GM18907 (cell line): ENCODE data around the gene STIM1.
"Not testable (repeated sequence)": the region's sequence is repeated elsewhere in the genome, so short reads cannot be mapped to it uniquely, and the experiment has no call there.

Source experiments
- ATAC-seq: cut with Tn5 transposase; IDR thresholded peaks from one replicate; pipeline ENCODE4 v1.9.1; 2021; ENCODE audit warnings: mild to moderate bottlenecking, moderate library complexity; ENCODE audit not compliant: unreplicated experiment

Gene STIM1

DNA sequence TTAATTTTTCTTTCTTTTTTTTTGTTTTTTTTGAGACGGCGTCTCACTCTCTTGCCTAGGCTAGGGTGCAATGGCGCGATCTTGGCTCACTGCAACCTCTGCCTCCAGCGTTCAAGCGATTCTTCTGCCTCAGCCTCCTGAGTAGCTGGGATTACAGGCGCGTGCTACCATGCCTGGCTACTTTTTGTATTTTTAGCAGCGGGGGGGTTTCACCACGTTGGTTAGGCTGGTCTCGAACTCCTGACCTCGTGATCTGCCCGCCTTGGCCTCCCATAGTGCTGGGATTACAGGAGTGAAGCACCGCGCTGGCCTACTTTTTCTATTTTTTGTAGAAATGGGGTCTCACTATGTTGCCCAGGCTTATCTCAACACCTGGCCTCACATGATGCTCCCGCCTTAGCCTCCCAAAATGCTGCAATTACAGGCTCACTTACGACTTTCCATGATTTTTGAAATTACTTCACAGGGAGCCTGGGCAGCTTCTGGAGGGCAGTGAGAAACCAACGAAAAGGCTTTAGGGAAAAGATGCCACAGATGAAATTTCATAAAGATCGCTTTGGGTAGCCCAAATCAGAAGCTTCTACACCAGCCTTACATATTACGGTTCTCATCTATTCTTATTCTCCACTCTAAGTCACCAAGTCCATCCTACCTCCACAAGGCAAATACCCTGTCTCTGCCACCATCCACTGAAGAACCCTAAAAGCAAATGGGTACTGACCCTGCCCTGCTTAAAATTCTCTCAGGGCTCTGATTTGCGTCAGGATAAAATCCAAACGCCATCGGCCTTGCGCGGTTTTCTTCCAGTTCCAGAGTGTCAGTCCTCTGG, 238.3 kb downstream of the STIM1 start:
- no peak for ATAC-seq

DNA sequence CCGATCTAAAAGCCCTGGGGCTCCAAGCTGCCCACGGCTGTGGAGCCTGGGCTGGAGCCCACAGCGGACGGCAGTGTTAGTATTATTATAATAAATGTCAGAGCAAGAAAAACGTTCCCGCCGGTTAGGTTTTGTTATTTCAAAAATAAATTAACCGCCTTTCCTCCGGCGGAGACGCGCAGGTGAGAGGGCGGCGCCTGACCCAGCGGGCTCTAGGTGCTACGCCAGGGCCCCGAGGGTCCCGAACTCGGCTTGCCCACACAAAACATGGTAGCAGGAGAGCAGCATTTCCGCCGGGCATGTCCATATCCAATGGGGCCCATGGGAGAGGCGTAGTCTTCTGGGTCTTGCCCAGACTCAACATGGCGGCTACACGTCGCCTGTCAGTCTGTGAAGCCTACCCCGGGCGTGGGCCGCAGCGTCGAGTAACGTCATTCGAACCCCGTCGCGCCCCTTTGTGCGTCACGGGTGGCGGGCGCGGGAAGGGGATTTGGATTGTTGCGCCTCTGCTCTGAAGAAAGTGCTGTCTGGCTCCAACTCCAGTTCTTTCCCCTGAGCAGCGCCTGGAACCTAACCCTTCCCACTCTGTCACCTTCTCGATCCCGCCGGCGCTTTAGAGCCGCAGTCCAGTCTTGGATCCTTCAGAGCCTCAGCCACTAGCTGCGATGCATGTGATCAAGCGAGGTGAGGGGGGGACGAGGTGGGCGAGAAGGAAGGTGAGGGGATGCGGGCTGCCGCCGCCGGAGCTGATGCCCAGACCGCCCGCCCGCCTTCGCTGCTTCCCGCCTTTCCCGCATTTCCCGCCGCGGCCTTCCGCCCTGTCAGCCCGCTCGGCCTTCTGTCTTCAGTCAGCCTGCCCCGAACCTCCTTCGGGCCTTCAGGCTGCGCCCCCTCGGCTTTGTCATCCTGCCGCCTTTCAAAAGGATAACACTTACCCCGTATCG, 239.2 kb downstream of the STIM1 start, which contains the start of gene RRM1:
Gene RRM1 (plus strand): TSS at position 452 of the 944 bp plus-strand sequence. CDS start 214 bp downstream, at position 666.
- ATAC-seq = peak; percentile 94

DNA sequence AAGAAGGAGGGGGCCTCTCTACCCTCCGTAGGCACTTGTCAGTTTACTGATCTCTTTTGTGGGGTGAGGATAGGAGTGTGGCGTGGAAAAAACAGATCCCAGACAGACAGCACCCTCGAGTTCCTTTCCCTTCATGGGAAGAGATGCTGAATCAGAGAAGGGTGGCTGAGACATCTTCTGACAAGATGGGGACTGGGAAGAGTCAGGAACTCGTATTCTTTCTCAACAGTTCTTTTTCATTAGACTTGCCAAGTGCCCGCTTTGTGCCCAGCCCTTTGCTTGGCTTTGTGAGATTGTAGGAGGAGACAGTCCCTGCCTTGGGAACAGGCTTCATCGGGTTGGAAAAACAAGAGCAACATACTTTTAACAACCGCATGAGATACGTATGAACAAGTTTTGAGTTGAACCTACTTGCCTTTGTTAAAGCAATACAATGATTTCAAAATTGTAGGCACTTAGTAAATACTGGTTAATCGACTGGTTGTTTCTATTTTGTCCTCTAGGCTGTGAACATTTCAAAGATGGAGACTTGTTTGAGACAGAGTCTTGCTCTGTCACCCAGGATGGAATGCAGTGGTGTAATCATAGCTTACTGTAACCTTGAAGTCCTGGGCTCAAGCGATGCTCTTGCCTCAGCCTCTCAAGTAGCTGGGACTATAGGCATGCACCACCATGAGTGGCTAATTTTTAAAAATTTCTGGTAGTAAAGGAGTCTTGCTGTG, 240.2 kb downstream of the STIM1 start:
- no peak for ATAC-seq

DNA sequence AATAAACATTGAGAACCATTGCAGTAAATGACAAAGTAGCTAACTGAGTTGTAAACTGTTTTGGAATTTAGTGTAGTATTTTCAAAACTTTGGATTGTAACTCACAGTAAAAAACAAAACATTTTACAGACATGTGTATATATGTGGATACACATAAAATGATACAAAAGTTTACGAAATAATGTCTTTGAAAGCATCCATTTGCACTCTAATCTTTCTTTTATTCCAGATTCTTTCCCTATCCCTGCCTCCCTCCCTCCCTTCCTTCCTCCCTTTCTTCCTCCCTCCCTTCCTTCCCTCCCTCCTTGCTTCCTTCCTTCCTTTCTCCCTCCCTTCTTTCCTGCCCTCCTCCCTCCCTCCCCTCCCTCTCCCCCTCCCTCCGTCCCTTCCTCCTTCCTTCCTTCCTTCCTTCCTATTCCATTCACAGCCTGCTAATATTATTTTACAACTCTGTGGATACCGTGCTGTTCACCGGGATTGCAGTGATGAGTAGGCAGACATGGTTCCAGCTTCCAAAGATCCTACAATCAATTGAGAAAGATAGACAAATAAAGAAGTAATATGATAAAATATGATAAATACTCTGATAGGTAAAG, 242.7 kb downstream of the STIM1 start:
- no peak for ATAC-seq

DNA sequence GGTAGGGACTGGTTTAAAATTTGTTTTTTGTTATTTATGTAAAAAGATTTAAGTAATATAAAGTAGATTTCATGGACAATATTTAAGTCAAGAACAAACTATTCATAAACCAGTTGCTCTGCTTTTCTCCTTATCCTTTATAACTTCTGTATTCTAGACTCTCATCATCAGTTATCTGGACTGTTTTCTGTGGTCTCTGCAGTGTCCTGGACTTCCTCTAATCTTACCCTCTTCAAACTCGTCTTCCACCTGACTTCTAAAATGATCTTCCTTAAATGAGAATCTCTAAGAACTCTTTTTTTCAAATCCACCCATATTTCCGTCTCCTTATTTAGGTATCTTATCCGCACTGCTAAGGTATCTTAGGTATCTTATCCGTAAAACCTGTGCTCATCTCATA, 247.2 kb downstream of the STIM1 start:
- no peak for ATAC-seq

DNA sequence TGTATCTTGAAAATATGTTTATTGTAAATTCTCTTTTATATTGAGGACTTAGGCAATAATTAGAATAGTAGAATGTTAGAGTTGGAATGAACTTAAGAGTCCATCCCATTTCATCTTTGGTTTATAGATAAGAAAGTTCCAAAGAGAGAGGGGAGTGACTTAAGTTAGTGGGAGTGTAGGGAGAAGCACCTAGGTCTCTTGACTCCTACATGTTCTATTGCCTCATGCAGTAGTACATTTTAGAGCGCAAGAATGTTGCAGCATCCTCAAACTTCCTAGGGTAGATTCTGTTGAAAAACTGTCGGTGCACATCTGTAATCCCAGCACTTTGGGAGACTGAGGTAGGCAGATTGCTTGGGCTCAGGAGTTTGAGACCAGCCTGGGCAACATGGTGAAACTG, 247.8 kb downstream of the STIM1 start:
- no peak for ATAC-seq

DNA sequence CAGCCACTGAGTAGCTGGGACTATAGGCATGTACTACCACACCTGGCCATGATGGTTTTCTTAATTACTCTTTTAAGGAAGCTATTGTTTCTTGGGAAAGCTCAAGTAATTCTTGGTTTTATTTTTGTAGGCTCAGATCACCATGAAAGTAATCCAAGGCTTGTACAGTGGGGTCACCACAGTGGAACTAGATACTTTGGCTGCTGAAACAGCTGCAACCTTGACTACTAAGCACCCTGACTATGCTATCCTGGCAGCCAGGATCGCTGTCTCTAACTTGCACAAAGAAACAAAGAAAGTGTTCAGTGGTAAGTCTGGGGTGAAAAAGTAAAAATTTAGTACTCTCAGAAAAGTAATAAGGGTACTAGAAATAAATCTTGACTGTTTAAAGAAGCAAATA, 250.5 kb downstream of the STIM1 start:
- no peak for ATAC-seq

DNA sequence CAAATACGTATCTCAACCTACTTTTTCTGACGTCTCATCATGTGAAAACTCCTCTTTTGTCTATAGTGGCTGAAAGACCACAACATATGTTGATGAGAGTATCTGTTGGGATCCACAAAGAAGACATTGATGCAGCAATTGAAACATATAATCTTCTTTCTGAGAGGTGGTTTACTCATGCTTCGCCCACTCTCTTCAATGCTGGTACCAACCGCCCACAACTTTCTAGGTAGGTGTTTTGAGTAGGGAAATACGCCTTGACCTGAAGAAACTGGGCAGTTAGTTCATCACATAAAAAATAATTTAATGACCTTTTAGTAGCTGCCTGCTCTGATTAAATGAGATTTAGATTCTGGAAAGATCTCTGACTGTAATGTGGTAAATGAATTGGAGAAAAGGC, 256.4 kb downstream of the STIM1 start:
- no peak for ATAC-seq

DNA sequence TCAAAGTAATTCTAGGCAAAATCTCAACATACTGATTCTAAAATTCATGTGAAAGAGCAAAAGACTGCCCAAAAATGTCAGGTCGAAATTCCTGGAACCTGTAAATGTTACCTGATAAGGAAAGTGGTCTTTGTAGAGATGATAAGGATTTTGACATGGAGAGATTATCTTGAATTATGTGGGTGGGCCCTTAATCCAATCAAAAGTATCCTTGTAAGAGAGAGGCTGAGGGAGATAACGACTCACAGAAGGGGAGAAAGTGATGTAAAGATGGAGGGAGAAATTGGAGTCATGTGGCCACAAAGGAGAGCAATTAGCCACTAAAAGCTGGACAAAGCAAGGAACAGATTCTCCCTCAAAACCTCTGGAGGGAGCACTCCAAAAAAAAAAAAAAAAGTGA, 259.7 kb downstream of the STIM1 start:
- no peak for ATAC-seq

DNA sequence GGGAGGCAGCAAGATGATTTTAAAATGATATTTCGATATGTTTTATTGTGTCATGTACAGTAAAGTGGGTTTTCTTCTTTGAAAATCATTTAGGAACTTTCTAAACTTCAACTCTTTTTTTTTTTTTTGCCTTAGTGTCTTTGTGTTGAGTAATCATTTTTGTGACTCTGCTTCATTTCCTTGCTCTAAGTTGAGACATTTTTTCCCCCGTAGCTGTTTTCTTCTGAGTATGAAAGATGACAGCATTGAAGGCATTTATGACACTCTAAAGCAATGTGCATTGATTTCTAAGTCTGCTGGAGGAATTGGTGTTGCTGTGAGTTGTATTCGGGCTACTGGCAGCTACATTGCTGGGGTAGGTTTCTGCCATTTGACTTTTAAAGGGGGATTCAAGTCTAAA, 262.6 kb downstream of the STIM1 start:
- ATAC-seq = no peak

DNA sequence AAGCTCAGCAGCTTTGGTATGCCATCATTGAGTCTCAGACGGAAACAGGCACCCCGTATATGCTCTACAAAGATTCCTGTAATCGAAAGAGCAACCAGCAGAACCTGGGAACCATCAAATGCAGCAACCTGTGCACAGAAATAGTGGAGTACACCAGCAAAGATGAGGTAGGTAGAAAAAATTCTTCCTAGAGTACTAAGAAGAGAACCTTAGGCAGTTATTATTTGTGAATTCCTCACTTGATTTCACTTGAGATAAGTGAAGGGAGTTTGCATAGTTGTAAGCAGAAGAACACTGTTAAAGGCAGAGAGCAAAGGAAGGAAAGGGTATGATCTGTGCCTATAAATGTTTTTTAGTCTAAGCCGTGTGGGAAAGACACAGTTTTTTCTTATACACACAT, 267.8 kb downstream of the STIM1 start:
- ATAC-seq = no peak

DNA sequence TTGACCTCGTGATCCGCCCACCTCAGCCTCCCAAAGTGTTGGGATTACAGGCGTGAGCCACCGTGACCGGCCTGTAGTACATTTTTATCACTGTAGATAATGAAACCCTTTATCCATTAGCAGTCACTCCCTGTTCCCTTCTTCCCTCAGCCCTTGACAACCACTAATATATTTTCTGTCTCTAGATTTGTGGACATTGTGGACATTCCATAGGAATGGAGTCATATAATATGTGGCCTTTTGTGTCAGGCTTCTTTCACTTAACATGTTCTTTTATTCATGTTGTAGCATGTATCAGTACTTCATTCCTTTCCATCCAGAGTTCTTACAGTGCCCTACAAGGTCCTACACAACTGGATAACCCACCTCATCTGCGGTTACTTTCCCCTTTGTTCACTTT, 269.7 kb downstream of the STIM1 start:
- no peak for ATAC-seq

DNA sequence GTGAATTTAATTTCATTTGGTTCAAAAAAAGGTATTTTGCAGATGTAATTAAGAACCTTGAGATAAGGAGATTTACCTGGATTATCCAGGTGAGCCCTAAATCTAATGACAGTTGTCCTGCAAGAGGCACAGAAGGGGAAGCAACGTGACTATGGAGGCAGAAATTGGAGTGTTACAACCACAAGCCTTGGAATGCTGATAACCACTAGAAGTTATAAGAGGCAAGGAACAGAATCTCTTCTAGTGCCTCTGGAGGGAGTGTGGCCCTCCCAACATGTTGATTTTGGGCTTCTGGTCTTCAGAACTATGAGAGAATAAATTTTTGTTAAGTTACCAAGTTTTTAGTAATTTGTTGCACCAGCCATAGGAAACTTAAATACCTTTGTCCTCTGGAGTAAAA, 271.9 kb downstream of the STIM1 start:
- no peak for ATAC-seq

DNA sequence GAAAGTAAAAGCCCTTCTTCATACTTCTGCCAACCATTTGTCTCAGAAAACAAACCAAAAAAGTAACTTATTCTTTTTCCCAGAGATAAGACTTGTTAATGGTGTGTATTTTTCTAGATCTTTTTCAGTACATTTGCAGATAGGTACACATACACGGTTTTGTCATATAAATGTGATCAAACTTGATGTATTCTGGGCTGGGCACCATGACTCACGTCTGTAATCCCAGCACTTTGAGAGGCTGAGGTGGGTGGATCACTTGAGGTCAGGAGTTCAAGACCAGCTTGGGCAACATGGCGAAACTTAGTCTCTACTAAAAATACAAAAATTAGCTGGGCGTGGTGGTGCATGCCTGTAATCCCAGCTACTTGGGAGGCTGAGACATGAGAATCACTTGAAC, 274.8 kb downstream of the STIM1 start:
- not testable (repeated sequence) for ATAC-seq

DNA sequence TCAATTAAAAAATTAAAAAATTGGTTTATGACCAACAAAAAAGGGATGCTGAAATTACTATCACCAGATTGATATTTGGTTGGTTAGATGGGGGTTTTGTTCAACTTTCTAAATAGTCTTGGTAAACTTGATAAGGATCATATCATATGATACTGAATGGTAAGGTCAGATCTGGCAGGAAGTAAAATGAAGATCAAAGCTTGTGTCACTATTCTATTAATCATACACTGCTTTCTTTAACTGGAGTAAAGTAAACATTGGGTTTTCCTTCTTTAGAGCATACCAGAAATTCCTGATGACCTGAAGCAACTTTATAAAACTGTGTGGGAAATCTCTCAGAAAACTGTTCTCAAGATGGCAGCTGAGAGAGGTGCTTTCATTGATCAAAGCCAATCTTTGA, 279.3 kb downstream of the STIM1 start:
- no peak for ATAC-seq

DNA sequence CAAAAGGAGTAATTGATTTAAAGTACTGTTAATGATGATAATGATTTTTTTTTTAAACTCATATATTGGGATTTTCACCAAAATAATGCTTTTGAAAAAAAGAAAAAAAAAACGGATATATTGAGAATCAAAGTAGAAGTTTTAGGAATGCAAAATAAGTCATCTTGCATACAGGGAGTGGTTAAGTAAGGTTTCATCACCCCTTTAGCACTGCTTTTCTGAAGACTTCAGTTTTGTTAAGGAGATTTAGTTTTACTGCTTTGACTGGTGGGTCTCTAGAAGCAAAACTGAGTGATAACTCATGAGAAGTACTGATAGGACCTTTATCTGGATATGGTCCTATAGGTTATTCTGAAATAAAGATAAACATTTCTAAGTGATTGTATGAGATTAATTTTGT, 283.0 kb downstream of the STIM1 start:
- no peak for ATAC-seq

DNA sequence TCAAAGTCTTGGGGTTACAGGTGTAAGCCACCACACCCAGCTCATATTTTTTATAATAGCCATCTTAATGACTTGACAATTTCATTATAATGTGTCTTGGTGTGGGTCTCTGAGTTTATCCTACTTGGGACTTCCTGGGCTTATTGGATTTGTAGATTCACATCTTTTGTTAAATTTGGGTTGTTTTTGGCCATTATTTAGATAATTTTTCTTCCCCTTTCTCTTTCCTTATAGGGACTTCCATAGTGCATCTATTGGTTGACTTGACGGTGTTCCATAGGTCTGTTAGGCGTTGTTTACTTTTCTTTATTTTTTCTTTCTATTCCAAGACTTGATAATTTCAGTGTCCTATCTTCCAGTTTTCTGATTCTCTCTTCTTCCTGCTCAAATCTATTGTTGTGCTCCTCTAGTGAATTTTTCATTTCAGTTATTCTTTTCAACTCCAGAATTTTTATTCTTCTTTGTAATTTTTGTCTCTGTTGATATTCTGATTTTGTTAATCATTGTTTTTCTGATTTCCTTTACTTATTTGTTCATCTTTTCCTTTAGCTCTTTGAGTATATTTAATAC, 284.7 kb downstream of the STIM1 start:
- ATAC-seq = no peak
